PC-3 (cell line): ENCODE results near the gene TENM4. TPM values are rescaled to one million over a fixed set of nuclear protein-coding genes. Genes with fewer than 3 reads are reported as not detected.

Experiments
- ATAC-seq: fragments of 200-7000 bp; cut with Tn5 transposase; 2 replicates; pipeline ENCODE4 v1.9.1; 2020; ENCODE audit warnings: mild to moderate bottlenecking, moderate library complexity
- BruUV-seq: library from RNA; stranded (reverse); fragments of 400-500 nt; replicated peaks from 2 replicates; lab custom pipeline; 2021; lab: Mats Ljungman, UMichigan
- CTCF ChIA-PET: fragments of 300-600 bp; sonication (Branson Sonifier 250); formaldehyde crosslinking; loops from one replicate; lab custom pipeline; 2022; ENCODE audit warnings: antibody characterized with exemption; lab: Charles Lee
- POLR2A ChIA-PET: fragments of 300-600 bp; sonication (Branson Sonifier 250); formaldehyde crosslinking; loops from one replicate; lab custom pipeline; 2022; ENCODE audit warnings: antibody characterized with exemption; ENCODE audit not compliant: unreplicated experiment; lab: Charles Lee
- DNase-seq: peaks from one replicate; pipeline ENCODE4 v3.0.0-alpha.2; 2015
- H2AFZ ChIP-seq: fragments of 300-600 bp; sonication (generic); 2 replicates; pipeline ENCODE4 v1.6.0; 2016; ENCODE audit warnings: antibody characterized with exemption, low read length
- H3F3A ChIP-seq: fragments of 300-600 bp; sonication (generic); one replicate; pipeline ENCODE4 v1.6.0; 2017; ENCODE audit warnings: antibody characterized with exemption, low read length, control low read depth, mild to moderate bottlenecking; ENCODE audit not compliant: unreplicated experiment
- H3K27ac ChIP-seq: fragments of 300-600 bp; sonication (generic); 2 replicates; pipeline ENCODE4 v1.5.1; 2016; ENCODE audit warnings: mild to moderate bottlenecking, low read length
- H3K27me3 ChIP-seq: fragments of 300-600 bp; sonication (generic); 2 replicates; pipeline ENCODE4 v1.6.1; 2016; ENCODE audit warnings: low read length, mixed read lengths
- H3K36me3 ChIP-seq: fragments of 300-600 bp; sonication (generic); 2 replicates; pipeline ENCODE4 v1.6.1; 2016; ENCODE audit warnings: low read depth, mixed run types, low read length, mixed read lengths
- H3K4me1 ChIP-seq: fragments of 300-600 bp; sonication (generic); 2 replicates; pipeline ENCODE4 v1.5.1; 2016; ENCODE audit warnings: low read length; ENCODE audit not compliant: insufficient read depth
- H3K4me2 ChIP-seq: fragments of 300-600 bp; sonication (generic); 2 replicates; pipeline ENCODE4 v1.6.0; 2016; ENCODE audit warnings: low read length
- H3K4me3 ChIP-seq: fragments of 300-600 bp; sonication (generic); 2 replicates; pipeline ENCODE4 v1.5.1; 2016; ENCODE audit warnings: mild to moderate bottlenecking, low read length, mixed read lengths
- H3K79me2 ChIP-seq: fragments of 300-600 bp; sonication (generic); 2 replicates; pipeline ENCODE4 v1.6.1; 2017; ENCODE audit warnings: low read length, mixed read lengths
- H3K9ac ChIP-seq: fragments of 300-600 bp; sonication (generic); 2 replicates; pipeline ENCODE4 v1.6.0; 2016; ENCODE audit warnings: mild to moderate bottlenecking, low read length
- H3K9me2 ChIP-seq: fragments of 300-600 bp; sonication (generic); replicated peaks from 2 replicates; pipeline ENCODE4 v1.6.1; 2016; ENCODE audit warnings: mixed run types, low read length, mixed read lengths
- H3K9me3 ChIP-seq: fragments of 300-600 bp; sonication (generic); 2 replicates; pipeline ENCODE4 v1.6.1; 2016; ENCODE audit warnings: low read length, mixed read lengths
- H4K20me1 ChIP-seq: fragments of 300-600 bp; sonication (generic); 2 replicates; pipeline ENCODE4 v1.6.1; 2016; ENCODE audit warnings: low read length, mixed read lengths
- EZH2 ChIP-seq: fragments of 300-600 bp; sonication (generic); IDR thresholded peaks from one replicate; pipeline ENCODE4 v1.6.1; 2017; ENCODE audit warnings: antibody characterized with exemption, mild to moderate bottlenecking, low read length; ENCODE audit not compliant: unreplicated experiment
- EZH2phosphoT487 ChIP-seq: fragments of 300-600 bp; sonication (generic); IDR thresholded peaks from 2 replicates; pipeline ENCODE4 v1.6.1; 2018; ENCODE audit warnings: mild to moderate bottlenecking, antibody characterized with exemption, low read length, borderline replicate concordance
- intact Hi-C: fragments of 100-400 bp; cut with micrococcal nuclease; formaldehyde crosslinking; loops from 2 replicates; pipeline ENCODE4 v1.9.0; 2023
- total RNA-seq: library from RNA; depleted of rRNA; stranded (reverse); fragments of >200 nt; gene quantifications from 2 replicates; pipeline ENCODE4 v1.2.3, GENCODE V29; 2014
- TF ChIP-seq, protein P1 (sequence below): fragments of 300-600 bp; sonication (generic); conservative IDR thresholded peaks from 2 replicates; pipeline ENCODE4 v1.5.1; 2017; ENCODE audit warnings: antibody characterized with exemption, low read depth, mild to moderate bottlenecking, low read length

Gene TENM4
- total RNA-seq, 1 experiment from 2014 or later, result 19.7 TPM

DNA sequence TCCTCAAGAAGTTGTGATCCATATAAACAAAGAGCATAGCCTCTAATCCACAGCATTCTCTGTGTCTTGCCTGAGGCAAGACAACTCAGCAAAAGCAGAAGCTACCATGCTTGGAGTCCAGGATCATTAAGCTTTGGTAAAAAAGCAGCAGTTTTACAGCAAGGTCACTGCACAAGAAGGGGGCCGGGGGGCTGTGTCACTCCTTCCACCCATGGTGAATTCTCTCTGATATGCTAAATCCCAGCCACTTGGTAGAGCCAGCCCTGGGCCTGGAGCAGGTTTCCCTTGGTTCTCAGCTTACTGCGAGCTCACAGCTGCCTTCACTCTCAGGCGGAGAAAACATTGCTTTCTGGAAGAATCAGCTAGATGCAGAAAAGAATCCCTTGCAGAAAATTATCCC, 144.7 kb downstream of the TENM4 start:
- Histone ChIP-seq H2AFZ (no peak overlapping the region), H3K4me3 (no peak overlapping the region), H3K27ac (no peak overlapping the region), H3K9ac (no peak overlapping the region), H3K9me2 (no peaks in the 10 kb centered on the region), H3K4me1 (no peaks in the 10 kb centered on the region), H3F3A (no peaks in the 10 kb centered on the region), H4K20me1 (no peaks in the 10 kb centered on the region), H3K27me3 (peaks cover 44% of the 10 kb centered on the region), H3K4me2 (no peak overlapping the region), H3K36me3 (no peaks in the 10 kb centered on the region), H3K79me2 (no peaks in the 10 kb centered on the region), H3K9me3 (no peaks in the 10 kb centered on the region)
- CTCF ChIA-PET, result no interaction called here
- TF ChIP-seq EZH2, result no peak
- TF ChIP-seq EZH2phosphoT487, result no peak
- TF ChIP-seq, protein P1, sequence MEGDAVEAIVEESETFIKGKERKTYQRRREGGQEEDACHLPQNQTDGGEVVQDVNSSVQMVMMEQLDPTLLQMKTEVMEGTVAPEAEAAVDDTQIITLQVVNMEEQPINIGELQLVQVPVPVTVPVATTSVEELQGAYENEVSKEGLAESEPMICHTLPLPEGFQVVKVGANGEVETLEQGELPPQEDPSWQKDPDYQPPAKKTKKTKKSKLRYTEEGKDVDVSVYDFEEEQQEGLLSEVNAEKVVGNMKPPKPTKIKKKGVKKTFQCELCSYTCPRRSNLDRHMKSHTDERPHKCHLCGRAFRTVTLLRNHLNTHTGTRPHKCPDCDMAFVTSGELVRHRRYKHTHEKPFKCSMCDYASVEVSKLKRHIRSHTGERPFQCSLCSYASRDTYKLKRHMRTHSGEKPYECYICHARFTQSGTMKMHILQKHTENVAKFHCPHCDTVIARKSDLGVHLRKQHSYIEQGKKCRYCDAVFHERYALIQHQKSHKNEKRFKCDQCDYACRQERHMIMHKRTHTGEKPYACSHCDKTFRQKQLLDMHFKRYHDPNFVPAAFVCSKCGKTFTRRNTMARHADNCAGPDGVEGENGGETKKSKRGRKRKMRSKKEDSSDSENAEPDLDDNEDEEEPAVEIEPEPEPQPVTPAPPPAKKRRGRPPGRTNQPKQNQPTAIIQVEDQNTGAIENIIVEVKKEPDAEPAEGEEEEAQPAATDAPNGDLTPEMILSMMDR, result no peak
- no peak for ATAC-seq
- intact Hi-C loops, result no loop called here
- no TSS peak for BruUV-seq
- DNase-seq, result no peak
- POLR2A ChIA-PET, result no interaction called here

DNA sequence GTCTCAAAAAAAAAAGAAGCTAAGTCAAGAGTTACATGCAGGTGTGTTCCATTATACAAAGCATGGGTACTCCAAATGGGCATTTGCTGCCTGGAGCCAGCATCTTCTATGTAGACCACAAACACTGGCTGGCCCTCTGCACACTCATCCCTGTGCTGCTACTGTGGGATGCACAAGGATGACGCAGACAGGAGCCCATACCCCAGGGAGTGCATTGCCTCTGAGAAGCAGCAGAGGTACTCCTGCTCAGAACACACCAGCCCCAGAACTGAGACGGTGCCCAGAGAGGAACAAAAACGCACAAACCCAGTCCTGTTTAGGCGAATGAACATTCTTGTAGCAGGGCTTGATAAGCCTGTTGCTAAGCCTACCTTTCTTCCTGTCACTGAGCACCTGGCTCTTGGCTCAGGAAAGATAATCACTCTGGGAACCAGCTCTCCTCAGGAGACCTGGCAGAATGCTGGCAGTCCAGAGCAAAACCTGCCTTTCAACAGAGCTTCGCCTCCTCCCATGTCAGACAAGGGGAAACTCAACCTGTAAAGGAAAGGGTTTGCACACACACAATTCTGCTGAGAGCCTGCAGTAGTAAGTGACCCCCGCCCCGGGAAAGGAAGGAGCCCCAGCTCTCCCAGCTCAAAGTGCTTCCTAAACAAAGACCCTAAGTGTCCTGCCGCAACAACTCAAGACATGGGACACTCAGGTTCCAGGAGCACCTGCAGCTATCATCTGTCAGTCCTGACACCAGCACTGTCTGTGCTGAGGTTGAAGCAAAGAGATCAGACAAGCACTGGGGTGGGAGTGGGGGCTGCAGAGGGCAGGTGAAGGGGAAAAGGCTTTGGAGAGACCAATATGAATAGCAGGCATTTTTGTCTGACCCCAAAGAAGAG, 145.7 kb downstream of the TENM4 start:
- ATAC-seq, result no peak
- CTCF ChIA-PET, result no interaction called here
- POLR2A ChIA-PET, result interaction anchor here (0.6 kb wide), 1 partner anchor 195 kb away, joined by 3 read pairs; no protein-coding TSS in a partner anchor

More for the DNA sequence above, 145.7 kb downstream of the TENM4 start:
- no TSS peak for BruUV-seq
- Histone ChIP-seq H3K4me2 (no peak overlapping the region), H3F3A (no peaks in the 10 kb centered on the region), H3K4me1 (no peaks in the 10 kb centered on the region), H3K9me2 (no peaks in the 10 kb centered on the region), H3K4me3 (no peak overlapping the region), H3K36me3 (no peaks in the 10 kb centered on the region), H4K20me1 (no peaks in the 10 kb centered on the region), H2AFZ (no peak overlapping the region), H3K9me3 (no peaks in the 10 kb centered on the region), H3K79me2 (no peaks in the 10 kb centered on the region), H3K27me3 (peaks cover 43% of the 10 kb centered on the region), H3K27ac (no peak overlapping the region), H3K9ac (no peak overlapping the region)
- TF ChIP-seq, protein P1, result no peak
- TF ChIP-seq EZH2phosphoT487, result no peak
- no peak for TF ChIP-seq EZH2
- intact Hi-C loops, result no loop called here
- no peak for DNase-seq
